A549 treated with AZD9567 at 1 μM for 4 hours (cell line): Measurements from ENCODE around the gene EXOSC5. TPM values are rescaled to one million over a fixed set of nuclear protein-coding genes. Genes with fewer than 3 reads are reported as not detected.

Experiments
- total RNA-seq: library from RNA; stranded (reverse); fragments of 200-300 nt; extraction: Qiagen RNA extraction; gene quantifications from 5 replicates; pipeline ENCODE4 v1.2.3, GENCODE V29; 2022; ENCODE audit not compliant: insufficient read depth

Gene EXOSC5
- total RNA-seq: 91.9 to 105 TPM (median 97.6 TPM) in 5 replicates

GRCh38 chr19:41397086-41398049 is at the start of gene EXOSC5, which contains the start of gene BCKDHA:
EXOSC5 (minus strand) TSS chr19:41397359; CDS start chr19:41397328, 31 bp downstream.
BCKDHA (plus strand) TSS chr19:41397818; CDS start chr19:41397828, 10 bp downstream.

GRCh38 chr19:41442473-41443355 is 45.6 kb upstream of the EXOSC5 start, which contains the start of gene ERICH4:
ERICH4 (plus strand) TSS chr19:41443156; CDS start chr19:41443170, 14 bp downstream.

DNA sequence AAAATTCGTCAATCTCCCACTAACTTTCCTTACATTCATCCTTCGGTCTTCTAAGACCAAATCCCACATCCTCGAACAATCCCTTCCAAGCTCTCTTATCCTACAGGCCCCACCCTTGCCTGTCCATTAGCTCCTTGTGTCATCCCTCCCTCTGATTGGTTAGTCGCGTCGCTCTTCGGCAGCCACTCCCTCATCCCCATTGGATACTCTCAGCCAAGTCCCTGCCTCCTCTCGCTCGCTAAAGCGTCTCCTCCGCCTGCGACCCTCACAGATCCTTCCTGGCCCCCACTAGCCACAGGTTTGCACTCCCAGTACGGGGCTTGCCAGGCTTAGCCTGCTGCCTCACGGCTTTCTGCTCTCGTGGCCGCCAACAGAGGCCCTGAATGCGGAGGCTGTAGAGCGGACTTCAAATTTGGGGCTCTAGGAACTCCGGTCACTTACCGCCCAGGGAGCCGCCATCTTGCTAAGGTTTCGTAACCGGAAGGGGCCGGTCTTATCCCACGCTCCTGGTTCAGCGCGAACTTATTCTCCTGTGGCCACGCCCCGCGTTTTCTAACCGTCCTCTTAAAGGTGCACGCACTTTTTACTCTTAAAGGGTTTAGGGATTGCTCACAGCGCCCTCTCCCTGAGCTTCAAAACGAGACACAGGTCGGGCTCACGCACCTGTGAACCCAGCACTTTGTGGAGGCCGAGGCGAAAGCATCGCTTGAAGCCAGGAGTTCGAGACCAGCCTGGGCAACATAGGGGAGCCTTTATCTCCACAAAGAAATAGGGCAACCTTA is 42.5 kb upstream of the EXOSC5 start, which contains the start of gene DMAC2:
TSS of gene DMAC2 (minus strand) at position 472 of the 782 bp plus-strand sequence. CDS start at position 459, 13 bp downstream.

DNA sequence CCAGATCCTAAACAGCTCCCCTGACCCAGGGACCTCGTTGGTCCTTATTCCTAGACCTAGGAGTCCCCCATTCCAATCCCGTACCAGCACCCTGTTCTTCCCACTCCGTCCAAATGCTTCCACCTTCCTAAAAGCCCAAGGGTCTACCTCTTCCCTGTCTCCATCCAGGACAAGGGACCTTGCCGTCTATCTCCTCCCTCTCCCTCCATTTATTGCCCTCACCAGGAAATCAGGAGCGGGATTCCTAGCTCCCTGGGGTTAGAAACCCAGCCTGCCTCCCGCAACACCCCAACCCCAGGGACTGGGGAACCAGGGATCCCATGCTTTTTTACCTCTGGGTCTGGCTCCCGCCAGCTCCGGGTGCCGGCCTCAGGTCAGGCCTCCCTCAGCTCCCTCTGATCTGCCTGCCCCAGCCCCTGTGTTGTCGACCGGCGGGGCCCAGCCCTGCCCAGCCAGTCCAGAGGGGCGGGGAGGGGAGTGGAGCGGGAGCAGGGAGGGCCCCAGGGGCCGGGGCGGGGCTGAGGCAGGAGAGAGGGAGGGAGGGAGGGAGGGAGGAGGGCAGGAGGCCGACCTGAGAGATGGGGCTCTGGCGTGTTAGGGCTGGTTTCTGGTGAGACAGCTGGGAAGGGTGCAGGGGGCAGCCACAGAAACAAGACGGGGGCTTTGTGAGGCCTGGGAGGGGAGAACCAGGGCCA is 29.9 kb upstream of the EXOSC5 start, which contains the start of gene B3GNT8:
TSS of gene B3GNT8 (minus strand) at position 423 of the 695 bp plus-strand sequence. CDS start 596 bp downstream, outside the sequence.

GRCh38 chr19:41376241-41376997 is 20.7 kb downstream of the EXOSC5 start, which contains the start of gene TMEM91:
TMEM91 (plus strand) TSS chr19:41376533; CDS start chr19:41378310, 1,777 bp downstream.

DNA sequence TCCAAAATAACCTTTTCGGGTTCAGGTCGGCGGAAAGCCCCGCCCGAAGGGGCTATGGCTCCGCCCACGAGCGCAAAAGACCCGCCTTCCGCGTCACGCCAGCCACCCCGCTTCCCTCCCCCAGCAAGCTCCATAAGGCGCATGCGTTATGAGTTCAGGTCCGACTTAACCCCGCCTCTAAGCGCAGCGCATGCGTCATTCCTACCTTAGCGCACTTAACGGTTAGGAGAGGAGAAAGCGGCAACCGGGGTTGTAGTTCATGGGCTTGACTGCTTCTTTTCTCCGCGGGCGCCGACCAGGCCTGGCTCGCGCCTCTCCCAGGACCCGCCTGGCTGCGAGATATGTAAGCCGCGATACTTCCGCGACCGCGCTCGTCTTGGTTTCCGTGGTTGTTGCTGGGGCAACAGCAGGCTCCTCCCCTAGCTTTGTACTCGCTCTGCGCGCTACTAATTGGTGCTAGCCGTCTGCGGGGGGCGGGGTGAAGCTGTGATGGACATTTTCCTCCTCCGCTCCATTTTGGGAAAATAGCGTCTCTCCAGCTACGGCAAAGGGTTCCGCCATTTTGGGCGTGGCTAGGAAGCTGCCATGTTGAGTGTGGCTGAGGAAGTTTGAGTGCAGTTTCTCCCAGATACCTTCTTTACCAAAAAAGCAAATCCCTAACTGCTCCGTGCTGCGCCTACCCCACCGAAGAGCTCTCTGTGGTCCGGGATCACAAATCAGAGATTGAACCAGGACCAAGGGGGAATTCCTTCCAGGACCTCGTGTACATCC is 33.2 kb downstream of the EXOSC5 start, which contains the start of gene B9D2:
TSS of gene B9D2 (minus strand) at position 397 of the 771 bp plus-strand sequence. CDS start 630 bp downstream, outside the sequence.

DNA sequence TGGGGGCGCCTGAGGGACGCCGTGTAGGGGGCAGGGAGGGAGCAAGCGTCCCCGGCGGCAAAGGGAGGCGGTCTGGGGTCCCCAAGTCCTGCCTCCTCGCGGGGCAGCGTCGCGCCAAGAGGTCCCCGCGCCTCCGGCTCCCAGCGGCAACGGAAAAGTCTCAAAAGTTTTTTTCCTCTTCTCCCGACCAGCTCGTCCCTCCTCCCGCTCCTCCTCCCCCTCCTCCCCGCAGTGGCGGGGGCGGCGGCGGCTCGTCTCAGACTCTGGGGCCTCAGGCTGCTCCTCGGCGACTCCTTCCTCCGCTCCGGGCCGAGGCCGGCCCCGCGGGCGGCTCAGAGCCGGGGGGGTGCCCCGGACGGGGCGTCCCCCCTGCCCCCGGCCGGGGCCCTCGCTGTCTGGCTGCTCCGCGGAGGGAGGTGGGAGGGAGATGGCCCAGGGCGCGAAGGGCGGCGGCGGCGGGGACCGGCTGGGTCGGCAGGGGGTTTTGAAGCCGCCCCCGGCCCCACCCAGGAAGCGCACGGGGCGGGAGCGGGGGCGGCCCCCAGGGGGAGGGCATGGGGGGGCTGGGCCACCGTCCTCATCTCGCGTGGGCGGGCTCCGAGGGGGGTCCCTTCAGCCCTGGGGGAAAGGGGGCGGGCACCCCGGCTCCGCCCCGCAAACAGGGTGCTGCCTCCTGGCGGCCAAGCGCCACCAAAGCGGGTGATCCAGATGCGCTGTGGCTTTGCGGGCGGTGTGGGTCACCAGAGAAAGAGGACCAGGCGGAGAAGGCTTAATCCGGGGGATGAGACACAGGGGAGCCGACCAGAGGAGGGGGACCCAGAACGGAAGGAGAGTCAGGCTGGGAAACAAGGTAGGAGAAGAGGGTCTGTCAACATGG is 43.5 kb downstream of the EXOSC5 start, which contains the start of gene TGFB1:
TSS of gene TGFB1 (minus strand) at position 457 of the 877 bp plus-strand sequence. CDS start 878 bp downstream, outside the sequence.

Other genes starting within 250 kb of the EXOSC5 start
- 16.2 to 26.6 TPM (median 20.5 TPM) in 5 replicates for gene CYP2S1, start 204.1 kb downstream of the EXOSC5 start, total RNA-seq
- gene AXL, start 178.1 kb downstream of the EXOSC5 start, total RNA-seq: 96.3 to 114 TPM (median 102 TPM) in 5 replicates
- 265 to 290 TPM (median 284 TPM) in 5 replicates for gene HNRNPUL1, start 133.0 kb downstream of the EXOSC5 start, total RNA-seq
- gene CCDC97, start 87.2 kb downstream of the EXOSC5 start, total RNA-seq: 33.1 to 46.8 TPM (median 41.2 TPM) in 5 replicates
- gene TGFB1, start 43.4 kb downstream of the EXOSC5 start, total RNA-seq: 108 to 152 TPM (median 138 TPM) in 5 replicates
- gene B9D2, start 33.2 kb downstream of the EXOSC5 start, total RNA-seq: 25.5 to 35.6 TPM (median 33.4 TPM) in 5 replicates
- 4.2 to 5.2 TPM (median 4.8 TPM) in 4 of 5 replicates, not detected in the other for gene TMEM91, start 20.8 kb downstream of the EXOSC5 start, total RNA-seq
- 35.7 to 56.2 TPM (median 46.7 TPM) in 5 replicates for gene BCKDHA, start 459 bp upstream of the EXOSC5 start, total RNA-seq
- gene B3GNT8, start 30.0 kb upstream of the EXOSC5 start, total RNA-seq: 0.09 to 0.15 TPM (median 0.09 TPM) in 3 of 5 replicates, not detected in the others
- 101 to 123 TPM (median 113 TPM) in 5 replicates for gene DMAC2, start 42.6 kb upstream of the EXOSC5 start, total RNA-seq
- gene ERICH4, start 45.8 kb upstream of the EXOSC5 start, total RNA-seq: not detected in 5 replicates
- gene CEACAM21, start 178.8 kb upstream of the EXOSC5 start, total RNA-seq: not detected in 5 replicates
- not detected in 5 replicates for gene CEACAM4, start 229.7 kb upstream of the EXOSC5 start, total RNA-seq